ENCODE data around the gene MMAA. TPM values are rescaled to one million over a fixed set of nuclear protein-coding genes. Genes with fewer than 3 reads are reported as not detected.
"Not testable (repeated sequence)": the region's sequence is repeated elsewhere in the genome, so short reads cannot be mapped to it uniquely, and the experiment has no call there.

MMAA gene
- polyA plus RNA-seq, 1 donor from 2014 or later: 7.9 TPM

GRCh38 chr4:145690610-145691009, 71.4 kb downstream of the MMAA start:
- Histone ChIP-seq H3K4me2 (ENCODE audit: low read length) (no peak overlapping the region), H3K27ac (ENCODE audit: low read length) (no peak overlapping the region), H3K9me3 (ENCODE audit: low read length) (no peaks in the 10 kb centered on the region)

GRCh38 chr4:145691416-145691815, 72.2 kb downstream of the MMAA start:
- not testable (repeated sequence) for H3K79me2 ChIP-seq (replicated peaks; ENCODE audit: insufficient read depth, low read length); H3K27ac ChIP-seq (ENCODE audit: low read length); H2AFZ ChIP-seq (ENCODE audit: low read depth, low read length); H3K9me2 ChIP-seq (ENCODE audit: insufficient read depth, low read length); H3K9me3 ChIP-seq (ENCODE audit: low read length); H3K4me2 ChIP-seq (ENCODE audit: low read length); H3K4me3 ChIP-seq (ENCODE audit: low read length); H3K9ac ChIP-seq (ENCODE audit: low read length); H4K20me1 ChIP-seq (ENCODE audit: insufficient read depth); H3K36me3 ChIP-seq (ENCODE audit: insufficient read depth, low read length); H3F3A ChIP-seq (ENCODE audit: insufficient read depth, low read length, poor library complexity, severe bottlenecking); H3K27me3 ChIP-seq (ENCODE audit: insufficient read depth, low read depth, low read length)

More at GRCh38 chr4:145690610-145691009, 71.4 kb downstream of the MMAA start:
- no peaks in the 10 kb centered on the region for H3K27me3 ChIP-seq (ENCODE audit: insufficient read depth, low read depth, low read length)
- H3F3A ChIP-seq (ENCODE audit: insufficient read depth, low read length, poor library complexity, severe bottlenecking): no peaks in the 10 kb centered on the region
- no peak overlapping the region for H2AFZ ChIP-seq (ENCODE audit: low read depth, low read length)
- H3K79me2 ChIP-seq (replicated peaks; ENCODE audit: insufficient read depth, low read length): no peaks in the 10 kb centered on the region
- H3K4me3 ChIP-seq (ENCODE audit: low read length): no peak overlapping the region
- H3K9me2 ChIP-seq (ENCODE audit: insufficient read depth, low read length): no peaks in the 10 kb centered on the region
- TF ChIP-seq POLR2AphosphoS5 (IDR thresholded peaks at IDR 0.05): no peak
- no peak for TF ChIP-seq CTCF (IDR thresholded peaks at IDR 0.05; ENCODE audit: poor library complexity, severe bottlenecking)
- no peak for TF ChIP-seq MXI1 (conservative IDR thresholded peaks at IDR 0.05; ENCODE audit: poor library complexity, severe bottlenecking)
- TF ChIP-seq TAF1 (IDR thresholded peaks at IDR 0.05; ENCODE audit: low read depth): no peak
- TF ChIP-seq EP300 (conservative IDR thresholded peaks at IDR 0.05; ENCODE audit: poor library complexity, severe bottlenecking): no peak
- no peak for TF ChIP-seq SMC3 (conservative IDR thresholded peaks at IDR 0.05; ENCODE audit: poor library complexity)
- TF ChIP-seq EZH2 (IDR thresholded peaks at IDR 0.05; ENCODE audit: borderline replicate concordance, insufficient read depth, low read length, poor library complexity, severe bottlenecking): no peak
- no peak for TF ChIP-seq RAD21 (conservative IDR thresholded peaks at IDR 0.05)
- no peak for TF ChIP-seq REST (IDR thresholded peaks at IDR 0.05; ENCODE audit: borderline replicate concordance)
- H3K9ac ChIP-seq (ENCODE audit: low read length): no peak overlapping the region
- no peaks in the 10 kb centered on the region for H4K20me1 ChIP-seq (ENCODE audit: insufficient read depth)
- H3K36me3 ChIP-seq (ENCODE audit: insufficient read depth, low read length): no peaks in the 10 kb centered on the region

DNA sequence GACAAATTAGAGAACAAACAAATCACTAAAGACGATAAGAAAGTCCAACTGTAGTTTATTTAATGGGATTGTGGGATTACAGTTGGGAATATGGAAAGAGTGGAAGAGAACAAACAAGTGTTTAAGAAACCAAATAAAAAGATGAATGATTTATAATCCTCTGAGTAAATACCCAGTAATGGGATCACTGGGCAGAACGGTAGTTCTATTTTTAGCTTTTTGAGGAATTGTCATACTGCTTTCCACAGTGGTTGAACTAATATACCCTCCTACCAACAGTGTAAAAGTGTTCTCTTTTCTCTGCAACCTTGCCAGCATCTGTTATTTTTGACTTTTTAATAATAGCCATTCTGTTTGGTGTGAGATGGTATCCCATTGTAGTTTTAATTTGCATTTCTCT, 75.7 kb downstream of the MMAA start:
- H3K4me2 ChIP-seq (ENCODE audit: low read length): no peak overlapping the region
- H3K9me3 ChIP-seq (ENCODE audit: low read length): no peaks in the 10 kb centered on the region
- H3K27me3 ChIP-seq (ENCODE audit: insufficient read depth, low read depth, low read length): no peaks in the 10 kb centered on the region
- no peaks in the 10 kb centered on the region for H3K79me2 ChIP-seq (replicated peaks; ENCODE audit: insufficient read depth, low read length)
- no peak overlapping the region for H3K4me3 ChIP-seq (ENCODE audit: low read length)
- no peak overlapping the region for H3K27ac ChIP-seq (ENCODE audit: low read length)
- H3K9me2 ChIP-seq (ENCODE audit: insufficient read depth, low read length): no peaks in the 10 kb centered on the region
- no peaks in the 10 kb centered on the region for H4K20me1 ChIP-seq (ENCODE audit: insufficient read depth)
- H3K36me3 ChIP-seq (ENCODE audit: insufficient read depth, low read length): no peaks in the 10 kb centered on the region
- no peak overlapping the region for H3K9ac ChIP-seq (ENCODE audit: low read length)
- no peak overlapping the region for H2AFZ ChIP-seq (ENCODE audit: low read depth, low read length)
- H3F3A ChIP-seq (ENCODE audit: insufficient read depth, low read length, poor library complexity, severe bottlenecking): no peaks in the 10 kb centered on the region
- TF ChIP-seq SMC3 (conservative IDR thresholded peaks at IDR 0.05; ENCODE audit: poor library complexity): no peak
- no peak for TF ChIP-seq TAF1 (IDR thresholded peaks at IDR 0.05; ENCODE audit: low read depth)
- TF ChIP-seq EZH2 (IDR thresholded peaks at IDR 0.05; ENCODE audit: borderline replicate concordance, insufficient read depth, low read length, poor library complexity, severe bottlenecking): no peak
- no peak for TF ChIP-seq POLR2AphosphoS5 (IDR thresholded peaks at IDR 0.05)
- no peak for TF ChIP-seq REST (IDR thresholded peaks at IDR 0.05; ENCODE audit: borderline replicate concordance)
- TF ChIP-seq CTCF (IDR thresholded peaks at IDR 0.05; ENCODE audit: poor library complexity, severe bottlenecking): no peak
- no peak for TF ChIP-seq EP300 (conservative IDR thresholded peaks at IDR 0.05; ENCODE audit: poor library complexity, severe bottlenecking)
- TF ChIP-seq MXI1 (conservative IDR thresholded peaks at IDR 0.05; ENCODE audit: poor library complexity, severe bottlenecking): no peak

Data from neural cell (in vitro differentiated cells).